Mesendoderm (in vitro differentiated cells): ENCODE results near the gene LRRC3.

Source experiments
- DNase-seq: peaks from one replicate; pipeline ENCODE4 v3.0.0; 2013
- H2AK5ac ChIP-seq: 2 replicates; pipeline ENCODE4 v1.6.1; 2013; ENCODE audit warnings: low read length, inconsistent platforms
- H2BK120ac ChIP-seq: 2 replicates; pipeline ENCODE4 v1.6.1; 2013; ENCODE audit warnings: low read depth, mild to moderate bottlenecking, low read length, moderate library complexity, mixed read lengths
- H2BK15ac ChIP-seq: replicated peaks from 2 replicates; pipeline ENCODE4 v1.6.1; 2013; ENCODE audit warnings: low read depth, mild to moderate bottlenecking, moderate library complexity
- H2BK5ac ChIP-seq: 2 replicates; pipeline ENCODE4 v1.6.1; 2013; ENCODE audit warnings: low read length, inconsistent platforms
- H3K18ac ChIP-seq: 2 replicates; pipeline ENCODE4 v1.6.1; 2013; ENCODE audit warnings: mild to moderate bottlenecking, low read length, mixed read lengths
- H3K23ac ChIP-seq: one replicate; pipeline ENCODE4 v1.6.1; 2013; ENCODE audit warnings: low read length
- H3K27ac ChIP-seq: 2 replicates; pipeline ENCODE4 v1.5.1; 2013; ENCODE audit warnings: low read depth, mild to moderate bottlenecking, inconsistent platforms, low read length, moderate library complexity
- H3K27me3 ChIP-seq: 2 replicates; pipeline ENCODE4 v1.6.1; 2013; ENCODE audit warnings: low read length, control low read depth, mild to moderate bottlenecking, inconsistent platforms; ENCODE audit not compliant: insufficient read depth, poor library complexity
- H3K36me3 ChIP-seq: 2 replicates; pipeline ENCODE4 v1.6.1; 2013; ENCODE audit warnings: low read length, inconsistent platforms; ENCODE audit not compliant: control insufficient read depth, insufficient read depth
- H3K4ac ChIP-seq: one replicate; pipeline ENCODE4 v1.6.1; 2013; ENCODE audit warnings: low read depth, mild to moderate bottlenecking, low read length, moderate library complexity
- H3K4me1 ChIP-seq: 2 replicates; pipeline ENCODE4 v1.6.1; 2013; ENCODE audit warnings: low read depth, low read length, inconsistent platforms; ENCODE audit not compliant: control insufficient read depth
- H3K4me2 ChIP-seq: 2 replicates; pipeline ENCODE4 v1.6.1; 2013; ENCODE audit warnings: low read length
- H3K4me3 ChIP-seq: 2 replicates; pipeline ENCODE4 v1.5.1; 2013; ENCODE audit warnings: mild to moderate bottlenecking, low read length
- H3K56ac ChIP-seq: one replicate; pipeline ENCODE4 v1.6.1; 2013; ENCODE audit warnings: low read length
- H3K79me1 ChIP-seq: 2 replicates; pipeline ENCODE4 v1.6.1; 2013; ENCODE audit warnings: low read length, inconsistent platforms
- H3K79me2 ChIP-seq: 2 replicates; pipeline ENCODE4 v1.6.1; 2013; ENCODE audit warnings: mild to moderate bottlenecking, low read length; ENCODE audit not compliant: control insufficient read depth, insufficient read depth
- H3K9ac ChIP-seq: 2 replicates; pipeline ENCODE4 v1.6.1; 2013; ENCODE audit warnings: low read length, inconsistent platforms
- H4K5ac ChIP-seq: one replicate; pipeline ENCODE4 v1.6.1; 2013; ENCODE audit warnings: low read length
- H4K8ac ChIP-seq: one replicate; pipeline ENCODE4 v1.6.1; 2013; ENCODE audit warnings: low read depth, mild to moderate bottlenecking, control low read depth, low read length, moderate library complexity
- WGBS: extraction: QIAGEN DNeasy Blood & Tissue Kit; methylation state at CpG from one replicate; pipeline ENCODE4 v1.1.7; 2013; ENCODE audit warnings: low lambda C conversion rate, missing lambda C conversion rate; ENCODE audit not compliant: insufficient coverage; ENCODE audit errors: extremely low coverage; 5-methylcytosine and 5-hydroxymethylcytosine counted together

LRRC3 gene

GRCh38 chr21:44495611-44496563 lies 40.6 kb downstream of the LRRC3 start:
- Histone ChIP-seq H3K9ac (no peak overlapping the region), H3K4me2 (no peak overlapping the region), H3K23ac (no peak overlapping the region), H3K4me1 (peaks cover 4% of the 10 kb centered on the region), H3K27me3 (no peaks in the 10 kb centered on the region), H3K18ac (no peak overlapping the region), H3K56ac (no peak overlapping the region), H2AK5ac (no peak overlapping the region), H2BK15ac (no peak overlapping the region), H4K5ac (no peak overlapping the region), H2BK5ac (no peak overlapping the region), H4K8ac (no peak overlapping the region), H2BK120ac (no peak overlapping the region), H3K79me2 (no peaks in the 10 kb centered on the region), H3K4ac (no peak overlapping the region), H3K4me3 (no peak overlapping the region), H3K79me1 (peaks cover 3% of the 10 kb centered on the region), H3K36me3 (peaks cover 3% of the 10 kb centered on the region), H3K27ac (no peak overlapping the region)
- no peak for DNase-seq
- no CpG with 5 or more reads among the region's 16 CpGs for WGBS

DNA sequence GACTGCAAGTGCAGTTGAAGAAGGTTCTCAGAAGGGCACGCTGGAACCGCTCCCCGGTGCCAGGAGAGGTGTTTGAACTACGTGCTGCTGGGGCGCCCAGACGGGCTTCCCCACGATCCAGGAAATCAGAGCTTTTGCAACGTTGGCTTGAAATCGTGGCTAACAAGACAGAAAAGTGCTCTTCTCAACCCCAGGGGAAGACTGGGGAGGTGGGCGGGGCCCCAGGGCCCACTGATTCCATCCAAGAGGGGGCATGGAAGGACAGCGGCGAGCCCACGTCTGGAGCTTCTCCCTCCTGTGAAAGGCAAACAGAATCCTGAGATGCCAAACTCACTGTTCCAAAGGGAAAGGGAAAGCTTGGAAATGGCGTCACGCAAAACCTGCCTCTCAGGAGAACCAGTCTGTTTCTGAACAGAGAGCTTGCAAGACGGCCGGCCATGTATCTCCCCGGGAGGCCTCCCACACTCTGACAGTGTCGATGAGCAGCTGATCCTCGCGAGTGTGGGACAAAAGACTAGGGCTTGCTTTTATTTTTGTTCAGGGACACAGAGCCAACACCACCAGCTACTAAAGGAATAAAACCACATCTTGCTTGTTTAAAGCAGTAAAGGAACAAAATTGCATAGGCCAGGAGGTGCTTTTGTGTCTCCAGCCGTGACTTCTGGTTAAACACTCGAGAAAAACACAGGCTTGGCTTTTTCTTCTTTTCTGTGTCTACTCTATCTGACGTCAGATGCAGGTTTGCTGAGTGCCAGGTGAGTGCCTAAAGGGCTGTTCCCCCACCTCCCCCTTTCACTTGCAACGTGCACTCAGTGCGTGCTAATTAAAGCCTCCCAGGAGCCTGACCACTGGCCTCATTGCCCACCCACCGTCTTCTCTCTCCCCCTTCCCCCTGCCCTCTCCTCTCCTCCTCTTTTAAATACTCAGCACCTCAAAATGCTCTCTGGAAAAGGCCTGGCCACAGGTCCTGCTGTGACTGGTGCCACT lies 41.5 kb downstream of the LRRC3 start:
- no peak overlapping the region for H3K27ac ChIP-seq
- no peak overlapping the region for H3K4me3 ChIP-seq

DNA sequence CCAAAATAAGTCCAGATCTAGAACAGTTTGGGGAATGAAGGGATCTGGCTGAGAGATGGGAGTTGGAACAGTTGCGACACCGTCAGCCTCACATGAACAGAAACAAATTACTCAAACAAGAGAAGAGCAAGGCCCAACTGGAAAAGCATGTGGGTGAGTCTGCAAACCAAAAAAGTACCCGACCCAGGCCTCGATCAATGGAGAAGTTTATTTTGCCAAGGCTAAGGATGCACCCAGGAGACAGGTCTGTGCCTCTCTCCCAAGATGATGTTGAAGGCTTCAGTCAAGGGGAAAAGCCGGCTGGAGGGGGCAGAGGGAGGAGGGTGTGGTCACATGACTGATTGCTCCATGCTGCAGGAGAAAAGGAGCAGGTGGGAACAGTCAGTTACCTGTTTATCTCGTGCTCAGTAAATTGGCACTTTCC lies 42.4 kb downstream of the LRRC3 start:
- H3K23ac ChIP-seq, result no peak overlapping the region
- H2BK120ac ChIP-seq, result no peak overlapping the region
- WGBS, result no CpG with 5 or more reads among the region's 6 CpGs
- H3K4me3 ChIP-seq, result no peak overlapping the region
- H4K5ac ChIP-seq, result no peak overlapping the region
- H3K9ac ChIP-seq, result no peak overlapping the region
- H3K4me1 ChIP-seq, result peaks cover 4% of the 10 kb centered on the region
- H2AK5ac ChIP-seq, result no peak overlapping the region
- H2BK5ac ChIP-seq, result no peak overlapping the region
- H3K27me3 ChIP-seq, result no peaks in the 10 kb centered on the region
- H4K8ac ChIP-seq, result no peak overlapping the region
- no peaks in the 10 kb centered on the region for H3K79me2 ChIP-seq
- no peak overlapping the region for H3K4me2 ChIP-seq
- no peak overlapping the region for H3K56ac ChIP-seq
- H3K79me1 ChIP-seq, result no peaks in the 10 kb centered on the region
- H3K18ac ChIP-seq, result no peak overlapping the region
- no peak overlapping the region for H3K27ac ChIP-seq
- H3K36me3 ChIP-seq, result no peaks in the 10 kb centered on the region
- no peak overlapping the region for H3K4ac ChIP-seq
- DNase-seq, result no peak
- H2BK15ac ChIP-seq, result no peak overlapping the region

More for the DNA sequence above, 41.5 kb downstream of the LRRC3 start:
- no peak overlapping the region for H4K5ac ChIP-seq
- H3K79me1 ChIP-seq, result peaks cover under 1% of the 10 kb centered on the region
- H3K79me2 ChIP-seq, result no peaks in the 10 kb centered on the region
- no peak for DNase-seq
- no peak overlapping the region for H3K18ac ChIP-seq
- H3K27me3 ChIP-seq, result no peaks in the 10 kb centered on the region
- no peak overlapping the region for H3K4me2 ChIP-seq
- H2AK5ac ChIP-seq, result no peak overlapping the region
- no CpG with 5 or more reads among the region's 27 CpGs for WGBS
- peaks cover 1% of the 10 kb centered on the region for H3K36me3 ChIP-seq
- H3K4me1 ChIP-seq, result peaks cover 4% of the 10 kb centered on the region
- H4K8ac ChIP-seq, result no peak overlapping the region
- H3K56ac ChIP-seq, result no peak overlapping the region
- H2BK120ac ChIP-seq, result no peak overlapping the region
- no peak overlapping the region for H3K9ac ChIP-seq
- no peak overlapping the region for H2BK5ac ChIP-seq
- H3K23ac ChIP-seq, result no peak overlapping the region
- H2BK15ac ChIP-seq, result no peak overlapping the region
- H3K4ac ChIP-seq, result no peak overlapping the region

GRCh38 chr21:44498280-44499210 lies 43.2 kb downstream of the LRRC3 start:
- Histone ChIP-seq H2BK5ac (no peak overlapping the region), H3K79me1 (no peaks in the 10 kb centered on the region), H3K27me3 (no peaks in the 10 kb centered on the region)

GRCh38 chr21:44499211-44499560 lies 43.9 kb downstream of the LRRC3 start:
- no peak overlapping the region for H2BK120ac ChIP-seq
- no CpG with 5 or more reads among the region's 18 CpGs for WGBS
- no peak overlapping the region for H3K9ac ChIP-seq
- H3K4me2 ChIP-seq, result no peak overlapping the region
- H3K23ac ChIP-seq, result no peak overlapping the region
- no peak overlapping the region for H3K56ac ChIP-seq
- H3K18ac ChIP-seq, result no peak overlapping the region
- no peaks in the 10 kb centered on the region for H3K36me3 ChIP-seq
- H2BK5ac ChIP-seq, result no peak overlapping the region
- H3K79me2 ChIP-seq, result no peaks in the 10 kb centered on the region
- no peak overlapping the region for H2AK5ac ChIP-seq
- H3K27ac ChIP-seq, result no peak overlapping the region
- H3K4me1 ChIP-seq, result peaks cover 4% of the 10 kb centered on the region
- no peak for DNase-seq
- H3K27me3 ChIP-seq, result no peaks in the 10 kb centered on the region
- no peak overlapping the region for H2BK15ac ChIP-seq
- no peak overlapping the region for H3K4me3 ChIP-seq
- H4K8ac ChIP-seq, result no peak overlapping the region
- no peak overlapping the region for H3K4ac ChIP-seq
- no peak overlapping the region for H4K5ac ChIP-seq
- no peaks in the 10 kb centered on the region for H3K79me1 ChIP-seq

More at GRCh38 chr21:44498280-44499210, 43.2 kb downstream of the LRRC3 start:
- H3K4me3 ChIP-seq, result no peak overlapping the region
- no peak overlapping the region for H3K4ac ChIP-seq
- no peak overlapping the region for H3K9ac ChIP-seq
- H3K27ac ChIP-seq, result no peak overlapping the region
- no peaks in the 10 kb centered on the region for H3K79me2 ChIP-seq
- H3K36me3 ChIP-seq, result no peaks in the 10 kb centered on the region
- H3K23ac ChIP-seq, result no peak overlapping the region
- no peak for DNase-seq
- H3K56ac ChIP-seq, result no peak overlapping the region
- no CpG with 5 or more reads among the region's 27 CpGs for WGBS
- H3K4me2 ChIP-seq, result no peak overlapping the region
- no peak overlapping the region for H2AK5ac ChIP-seq
- no peak overlapping the region for H2BK120ac ChIP-seq
- no peak overlapping the region for H4K5ac ChIP-seq
- H4K8ac ChIP-seq, result no peak overlapping the region
- no peak overlapping the region for H2BK15ac ChIP-seq
- peaks cover 4% of the 10 kb centered on the region for H3K4me1 ChIP-seq
- H3K18ac ChIP-seq, result no peak overlapping the region
